NCI-H345 treated with DMSO at 0.1 percent for 48 hours (cell line): Measurements from ENCODE around the gene NCOR2.

ENCODE experiments used
- DNase-seq: peaks from one replicate; lab custom pipeline; 2025; ENCODE audit not compliant: unreplicated experiment; lab: John Stamatoyannopoulos, UW

The NCOR2 gene

DNA sequence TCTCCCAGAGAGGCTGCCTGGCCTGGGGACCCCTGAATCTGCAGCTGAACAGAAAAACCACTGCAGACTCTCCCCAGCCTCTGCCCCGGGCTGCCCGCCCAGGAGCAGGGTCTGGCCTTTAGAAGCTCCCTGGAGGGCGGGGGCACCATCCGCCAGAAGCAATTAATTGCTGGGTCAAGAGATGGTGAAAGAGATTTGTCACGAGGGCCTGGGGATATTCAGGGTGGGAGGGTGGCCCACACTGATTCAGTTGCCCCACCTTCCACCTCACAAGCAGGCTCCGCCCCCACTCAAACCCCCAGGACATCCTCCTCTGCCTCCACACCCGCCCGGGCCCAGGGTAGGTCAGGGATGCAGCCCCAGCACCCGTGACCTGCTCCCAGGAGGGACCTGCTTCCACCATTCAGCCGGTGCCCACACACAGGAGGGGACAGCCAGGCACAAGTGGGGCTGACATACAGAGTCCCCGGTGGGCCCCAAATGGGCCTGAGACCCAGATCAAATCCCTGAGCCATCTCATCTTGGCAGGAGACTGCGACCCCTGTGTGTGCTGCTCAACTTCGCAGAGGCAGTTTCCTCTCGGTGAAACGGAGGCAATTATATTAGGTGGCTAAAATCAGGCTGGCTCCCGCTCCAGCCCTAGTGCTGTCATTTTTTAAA, 23.0 kb downstream of the NCOR2 start:
- DNase-seq = no peak

DNA sequence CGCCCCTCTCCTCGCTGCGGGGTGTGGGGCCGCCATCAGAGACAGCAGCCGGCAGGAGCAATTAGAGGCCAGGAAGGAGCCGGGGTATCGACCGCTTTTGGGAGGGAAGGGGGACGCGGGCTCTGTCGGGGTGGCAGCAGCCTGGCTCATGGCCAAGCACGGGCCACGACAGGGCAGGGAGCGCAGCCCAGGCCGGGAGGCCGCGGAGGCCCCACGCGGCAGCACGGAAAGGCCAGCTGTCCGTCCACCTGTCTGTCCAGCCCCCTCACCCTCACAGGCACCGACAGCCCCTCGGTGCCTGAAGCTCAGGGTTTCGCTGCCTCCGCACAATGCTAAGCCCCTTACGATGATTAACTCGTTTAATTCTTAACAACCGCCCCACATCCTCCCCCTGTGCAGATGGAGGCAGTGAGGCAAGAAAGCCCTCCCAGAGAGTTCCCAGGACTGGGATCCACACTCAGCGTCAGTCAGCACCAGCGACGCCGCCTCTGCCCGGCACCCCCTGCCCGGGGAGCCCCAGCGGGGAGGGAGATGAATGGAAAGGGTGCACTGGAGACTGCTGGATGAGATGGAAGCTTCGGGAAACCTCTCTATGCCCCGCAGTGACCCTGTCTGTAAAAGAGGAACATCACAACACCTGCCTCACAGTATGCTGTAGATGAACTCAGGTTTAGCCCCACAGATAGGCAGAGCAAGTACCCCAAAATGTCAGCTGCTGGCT, 23.7 kb downstream of the NCOR2 start:
- DNase-seq = no peak

DNA sequence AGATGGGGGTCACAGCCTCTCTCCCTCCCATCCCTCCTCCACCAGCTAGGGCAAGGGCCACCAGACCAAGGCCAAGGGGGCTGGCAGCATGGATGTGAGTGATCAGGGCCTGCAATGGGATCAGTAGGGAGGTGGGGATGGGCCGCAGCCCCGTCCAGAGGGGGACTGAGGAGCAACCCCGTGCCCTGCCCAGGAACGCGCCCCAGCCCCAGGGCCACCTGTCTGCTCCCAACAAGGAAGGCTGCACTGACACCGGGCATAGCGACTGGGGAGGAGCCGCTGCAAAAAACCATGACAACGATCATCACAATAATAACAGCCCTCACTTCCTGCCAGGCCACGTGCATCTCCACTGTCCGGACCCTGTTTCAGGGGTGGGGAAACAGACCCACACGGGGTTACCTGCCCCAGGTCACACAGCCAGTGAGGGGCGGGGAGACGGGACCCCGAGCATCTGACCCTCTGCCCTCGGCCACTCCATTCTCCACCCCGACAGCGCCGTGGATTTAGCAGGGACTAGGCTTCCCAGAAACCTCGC, 24.3 kb downstream of the NCOR2 start:
- DNase-seq = no peak

DNA sequence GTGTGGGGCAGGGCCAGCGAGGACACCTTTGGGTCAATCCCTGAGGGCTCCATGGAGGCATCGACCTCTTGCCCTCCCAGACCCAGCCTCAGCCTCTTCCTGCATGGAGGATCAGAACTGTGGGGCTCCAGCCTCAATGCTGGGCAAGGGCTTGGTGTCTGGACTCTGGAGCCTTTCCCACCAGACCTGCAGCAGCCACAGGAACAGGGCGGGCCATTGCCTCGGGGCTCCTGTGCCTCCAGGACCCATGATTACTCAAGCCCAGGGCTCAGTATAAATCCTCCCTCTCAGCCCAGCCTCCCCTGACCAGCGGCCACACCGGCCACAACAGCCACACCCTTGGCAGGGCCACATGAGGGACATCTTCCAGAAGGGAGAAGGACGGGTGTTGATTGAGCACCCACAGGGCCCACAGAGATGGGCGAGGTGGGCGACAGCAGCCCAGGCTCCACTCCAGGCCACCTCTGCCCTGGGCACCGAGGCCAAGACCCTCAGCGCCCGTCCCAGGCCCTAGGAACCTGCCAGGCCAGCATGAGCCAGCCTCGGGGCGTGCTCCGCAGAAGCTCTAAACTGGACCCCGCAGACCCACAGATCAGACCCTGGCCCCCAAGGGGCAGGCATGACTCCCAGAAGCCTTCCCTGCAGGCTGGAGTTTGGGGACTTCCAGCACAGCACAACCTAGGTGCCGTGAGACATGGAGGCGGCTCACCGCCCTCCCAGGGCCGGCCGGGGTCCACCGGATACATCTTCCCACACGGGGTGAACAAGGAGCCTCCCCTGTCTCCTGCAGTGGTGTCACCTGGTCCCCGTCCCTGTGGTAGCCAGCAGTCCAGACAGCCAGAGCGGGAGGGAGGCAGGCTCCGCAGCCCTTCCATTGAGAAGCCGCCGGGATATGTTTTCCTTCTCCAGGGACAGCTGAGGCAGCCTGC, 25.1 kb downstream of the NCOR2 start:
- no peak for DNase-seq

DNA sequence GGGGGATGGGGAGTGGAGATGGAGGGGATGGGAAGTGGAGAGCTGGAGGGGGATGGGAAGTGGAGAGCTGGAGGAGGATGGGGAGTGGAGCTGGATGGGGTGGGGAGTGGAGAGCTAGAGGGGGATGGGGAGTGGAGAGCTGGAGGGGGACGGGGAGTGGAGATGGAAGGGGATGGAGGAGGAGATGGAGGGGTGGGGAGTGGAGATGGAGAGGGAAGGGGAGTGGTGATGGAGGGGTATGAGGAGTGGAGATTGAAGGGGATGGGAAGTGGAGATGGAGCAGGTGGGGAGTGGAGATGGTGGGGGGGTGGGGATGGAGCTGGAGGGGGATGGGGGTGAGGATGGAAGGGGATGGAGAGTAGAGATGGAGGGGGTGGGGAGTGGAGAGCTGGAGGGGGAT, 26.1 kb downstream of the NCOR2 start:
- no peak for DNase-seq

DNA sequence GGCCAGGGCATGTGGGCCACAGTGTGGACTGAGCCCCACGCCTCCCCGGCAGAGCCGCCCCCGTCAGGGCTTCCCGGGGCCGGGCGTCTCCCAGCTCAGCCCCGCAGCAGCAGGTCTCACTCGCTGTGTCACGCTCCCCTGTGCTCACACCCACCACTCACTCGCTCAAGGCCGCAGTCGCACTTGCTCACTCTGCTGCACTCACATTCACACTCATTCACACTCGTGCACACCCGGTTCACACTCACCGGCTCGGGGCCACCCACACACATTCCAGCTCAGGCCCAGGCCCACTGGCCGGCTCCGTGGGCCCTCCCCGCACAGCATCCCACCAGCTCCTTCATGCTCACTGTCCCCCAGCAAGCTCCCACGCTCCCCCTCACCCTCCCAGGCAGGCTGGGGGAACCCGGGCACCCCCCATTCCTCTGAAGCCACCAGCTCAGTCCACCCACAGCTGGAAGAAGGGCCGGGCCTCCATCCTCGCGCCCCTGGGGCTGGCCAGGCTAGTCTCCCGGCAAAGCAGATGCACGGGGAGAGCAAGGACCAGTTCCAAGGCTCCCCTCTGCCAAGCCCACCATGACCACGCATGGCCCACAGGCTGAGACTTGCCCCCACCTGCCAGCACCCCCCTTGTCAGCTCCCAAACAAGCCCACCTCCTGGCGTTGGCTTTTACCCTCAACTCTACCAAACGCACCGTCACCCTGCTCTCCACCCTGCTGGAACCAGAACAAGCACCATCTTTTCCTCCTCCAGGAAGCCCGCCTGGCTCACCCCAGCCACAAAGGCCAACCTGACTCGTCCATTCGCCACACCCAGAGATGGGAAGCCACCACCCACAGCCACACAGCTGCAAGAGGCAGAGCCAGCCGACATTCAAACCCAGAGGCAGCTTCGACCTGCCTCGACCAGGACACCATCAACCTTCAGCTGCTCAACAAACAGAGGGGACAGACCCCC, 28.0 kb downstream of the NCOR2 start:
- DNase-seq = no peak

DNA sequence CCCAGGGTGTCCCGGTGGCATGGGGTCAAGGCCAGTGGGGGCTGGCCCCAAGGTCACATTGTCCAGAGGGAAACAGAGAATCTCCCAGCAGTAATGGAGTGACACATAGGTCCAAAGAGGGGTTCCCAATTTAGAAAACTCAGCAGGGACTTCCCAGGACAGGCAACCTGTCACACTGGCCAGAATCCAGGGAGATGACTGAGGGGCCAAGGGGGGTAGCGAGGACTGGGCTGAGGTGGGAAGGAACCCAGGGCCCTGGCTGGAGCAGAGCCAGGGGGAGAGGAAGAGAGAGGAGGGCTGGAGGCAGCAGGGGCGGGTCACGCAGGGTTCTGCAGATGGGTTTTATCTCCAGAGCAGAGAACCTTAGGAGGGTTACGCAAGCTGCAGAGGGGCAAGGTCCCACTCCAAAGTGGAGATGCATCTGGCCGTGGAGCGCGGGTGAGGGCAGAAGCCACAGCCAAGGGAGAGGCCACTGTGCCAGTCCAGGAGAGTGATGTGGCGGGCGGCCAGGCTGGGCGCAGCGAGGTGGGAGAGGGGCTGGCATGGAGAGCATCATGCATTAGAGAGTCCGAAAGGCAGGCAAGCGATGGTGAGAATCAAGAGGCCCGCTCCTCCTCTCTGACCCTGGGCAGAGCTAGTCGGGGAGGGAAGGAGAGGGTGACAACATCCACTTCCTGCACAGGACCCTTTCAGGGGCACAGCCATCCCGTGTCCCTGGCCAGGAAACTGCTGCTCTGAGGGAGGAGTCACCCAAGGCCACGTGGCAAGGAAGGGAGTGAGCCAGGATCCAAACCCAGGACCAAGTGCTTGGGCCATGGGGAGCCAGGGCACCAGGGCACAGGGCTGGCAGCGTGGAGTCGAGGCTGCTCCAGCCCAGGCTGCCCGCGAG, 29.0 kb downstream of the NCOR2 start:
- DNase-seq = no peak

DNA sequence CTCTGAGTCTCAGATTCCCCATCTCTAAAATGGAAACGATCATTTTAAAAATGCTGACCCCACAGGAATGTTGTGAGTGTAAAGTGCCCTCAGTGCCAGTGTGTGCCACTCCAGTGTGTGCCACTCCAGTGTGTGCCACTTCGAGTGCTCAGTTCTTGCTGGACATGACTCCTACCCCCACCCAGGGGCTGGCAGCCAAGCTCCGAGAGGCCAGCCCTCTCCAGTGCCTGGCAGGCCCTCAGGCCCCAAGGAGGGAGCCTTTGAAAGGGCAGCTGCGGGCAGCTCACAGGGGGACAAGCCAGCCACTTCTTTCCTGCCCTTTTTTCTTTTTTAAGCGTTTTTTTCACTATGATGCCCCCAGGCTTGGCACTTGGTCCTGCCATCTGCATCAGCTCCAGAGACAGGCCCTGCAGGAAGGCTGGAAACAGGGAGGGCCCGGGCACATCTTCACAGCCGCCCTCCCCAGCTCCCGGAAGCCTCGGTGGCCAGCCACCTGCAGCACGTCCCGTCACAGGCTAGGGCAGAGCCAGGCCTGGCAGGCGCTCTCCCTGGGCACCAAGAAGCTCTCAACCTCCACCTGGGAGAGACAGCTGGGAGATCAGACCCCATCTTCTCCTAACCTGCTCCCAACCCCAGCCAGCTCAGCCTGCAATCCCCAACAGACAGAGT, 29.8 kb downstream of the NCOR2 start:
- no peak for DNase-seq

DNA sequence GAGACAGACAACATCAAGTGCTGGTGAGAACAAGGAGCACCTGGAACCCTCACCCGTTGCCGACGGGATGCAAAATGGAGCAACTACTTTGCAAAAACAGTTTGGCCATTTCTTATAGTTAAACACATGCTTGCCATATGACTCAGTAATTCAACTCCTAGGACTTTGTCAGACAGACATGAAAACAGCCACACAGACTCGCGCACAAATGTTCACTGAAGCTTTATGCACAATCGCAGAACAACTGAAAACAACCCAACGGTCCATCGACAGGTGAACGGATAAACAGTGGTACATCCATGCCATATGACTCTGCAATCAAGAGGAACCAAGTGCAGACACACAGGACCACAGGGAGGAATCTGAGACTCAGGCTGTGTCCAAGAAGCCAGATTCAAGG, 30.8 kb downstream of the NCOR2 start:
- no peak for DNase-seq

DNA sequence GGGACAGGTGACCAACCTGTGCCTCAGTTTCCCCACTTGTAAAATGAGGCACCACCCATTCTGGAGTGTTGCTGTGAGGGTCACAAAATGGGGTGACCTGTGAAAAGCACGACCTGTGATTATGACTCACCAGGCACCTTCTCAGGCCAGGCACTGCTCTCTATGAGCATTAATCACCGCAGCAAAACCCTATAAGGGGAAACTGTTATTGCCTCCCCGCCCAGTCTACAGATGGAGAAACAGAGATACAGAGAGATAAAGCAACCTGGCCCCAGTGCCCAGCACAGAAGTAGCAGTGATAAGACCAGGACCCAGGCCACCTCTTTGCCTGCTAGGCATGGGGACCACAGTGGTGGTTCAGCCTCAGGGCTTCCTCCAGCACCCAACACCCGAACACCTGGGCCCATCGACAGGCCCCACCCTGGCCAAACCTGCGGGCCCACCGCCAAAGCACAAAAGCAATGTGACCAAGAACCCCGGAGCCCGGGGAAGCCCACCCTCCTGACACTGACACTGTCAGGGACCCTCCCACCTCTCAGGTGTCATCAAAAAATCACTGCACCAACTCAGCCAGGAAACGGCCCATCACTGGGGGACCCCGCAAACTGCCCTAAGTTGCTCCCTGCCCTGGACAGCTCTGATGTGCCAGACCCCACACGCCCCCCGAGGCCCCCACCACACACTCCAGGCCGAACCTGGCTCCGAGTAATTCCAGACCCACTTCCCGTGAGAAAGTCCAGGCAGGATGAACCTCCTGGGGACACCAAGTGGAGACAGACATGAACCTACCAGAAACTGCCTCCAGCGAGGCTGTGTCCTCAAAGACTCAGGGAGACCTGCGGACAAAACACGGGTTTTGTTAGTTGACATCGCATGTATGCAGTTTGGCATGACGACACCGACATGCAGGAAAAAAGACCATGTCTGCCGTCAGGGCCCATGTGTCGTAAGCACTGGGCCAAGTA, 32.4 kb downstream of the NCOR2 start:
- no peak for DNase-seq

DNA sequence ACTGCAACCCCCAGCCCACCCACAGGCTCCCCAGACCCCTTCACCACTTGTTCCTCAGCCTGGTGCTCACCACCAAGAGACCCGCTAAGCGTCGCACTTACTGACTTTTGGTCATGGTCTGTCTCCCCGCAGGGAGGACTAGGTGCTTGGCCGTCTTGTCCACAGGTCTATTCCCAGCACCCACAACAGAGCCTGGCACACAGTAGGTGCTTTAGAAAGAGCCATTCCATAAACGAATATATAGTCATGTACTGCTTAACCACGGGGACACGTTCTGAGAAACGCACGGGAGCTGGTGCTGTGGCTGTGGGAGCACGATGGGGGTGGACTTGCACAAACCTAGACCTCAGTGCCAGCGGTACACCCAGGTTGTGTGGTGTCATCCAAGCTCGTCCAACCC, 34.0 kb downstream of the NCOR2 start:
- DNase-seq = no peak

DNA sequence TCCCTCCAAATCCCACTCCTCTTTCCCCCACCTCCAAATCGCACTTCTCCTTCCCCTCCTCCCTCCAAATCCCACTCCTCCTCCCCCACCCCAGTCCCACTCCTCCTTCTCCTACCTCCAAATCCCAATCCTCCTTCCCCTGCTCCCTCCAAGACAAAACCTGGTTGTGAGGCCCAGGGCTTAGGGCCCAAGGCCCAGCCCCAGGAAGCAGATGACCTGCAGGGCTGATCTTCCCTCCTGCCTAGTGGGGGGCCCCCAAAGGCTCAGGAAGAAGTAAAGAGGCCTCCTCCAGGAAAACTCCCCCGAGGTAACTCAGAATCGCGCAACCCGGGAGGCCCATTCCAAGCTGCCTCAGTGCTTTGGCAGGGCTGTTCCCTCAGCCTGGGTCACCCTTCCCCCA, 34.4 kb downstream of the NCOR2 start:
- DNase-seq = no peak

DNA sequence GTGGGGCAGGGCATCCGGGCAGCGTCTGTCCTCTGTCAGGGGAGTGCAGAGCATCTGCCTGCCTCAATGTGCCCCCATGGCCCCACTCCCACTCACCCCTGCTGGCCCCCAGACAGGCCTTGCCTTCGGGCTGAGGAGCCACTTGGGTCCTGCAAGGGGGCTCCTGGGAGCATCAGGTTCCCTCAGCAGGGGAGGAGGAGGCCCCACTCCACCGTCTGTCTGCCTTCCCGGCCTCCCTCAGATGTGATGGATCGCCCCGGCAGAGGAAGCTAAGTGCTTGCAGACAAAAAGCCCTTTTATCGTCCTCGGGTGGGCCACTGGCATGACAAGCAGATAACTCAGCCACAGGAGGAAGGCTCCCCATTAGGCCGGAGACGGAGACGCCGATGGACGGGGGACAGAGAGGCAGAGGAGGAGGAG, 35.1 kb downstream of the NCOR2 start:
- DNase-seq = no peak

DNA sequence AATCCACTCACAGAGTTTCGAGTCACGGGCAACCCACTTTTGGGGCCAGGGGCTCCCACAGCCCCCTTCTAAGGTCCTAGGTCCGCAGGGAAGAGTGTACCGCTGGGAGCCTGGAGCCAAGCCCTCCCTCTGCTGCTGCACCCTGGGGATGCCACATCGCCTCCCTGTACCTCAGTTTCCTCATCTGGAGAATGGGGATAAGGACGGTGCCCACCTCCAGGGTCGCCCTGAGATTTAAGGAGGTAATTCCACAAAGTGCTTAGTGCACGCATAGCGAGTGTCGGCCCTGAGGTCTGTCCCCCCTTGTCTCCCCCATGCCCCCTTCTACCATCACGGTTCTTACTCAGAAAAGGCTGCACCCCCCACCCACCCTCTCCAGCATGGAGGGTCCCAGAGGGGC, 35.5 kb downstream of the NCOR2 start:
- DNase-seq = no peak

DNA sequence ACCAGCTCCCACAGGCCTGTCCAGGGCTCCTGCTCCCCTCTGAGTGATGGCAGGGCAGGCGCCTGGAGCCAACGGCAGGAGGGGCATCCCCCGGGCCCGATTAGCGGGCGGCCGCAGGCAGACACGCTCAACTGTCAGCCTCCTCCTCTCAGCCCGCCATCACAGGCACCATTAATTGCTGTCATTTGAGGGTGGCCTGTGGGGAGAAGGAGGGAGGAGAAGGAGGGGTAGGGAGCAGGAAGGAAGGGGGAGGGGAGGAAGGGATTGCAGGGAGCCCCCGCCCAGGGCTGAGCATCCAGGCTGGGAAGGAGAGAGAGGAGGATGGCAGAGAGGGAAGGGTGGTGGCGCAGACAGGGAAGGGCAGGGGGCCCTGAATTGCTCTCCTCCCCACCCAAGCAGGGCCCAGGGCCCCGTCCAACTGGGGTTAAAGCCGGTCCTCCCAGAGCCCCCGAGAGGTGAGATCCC, 36.1 kb downstream of the NCOR2 start:
- no peak for DNase-seq

DNA sequence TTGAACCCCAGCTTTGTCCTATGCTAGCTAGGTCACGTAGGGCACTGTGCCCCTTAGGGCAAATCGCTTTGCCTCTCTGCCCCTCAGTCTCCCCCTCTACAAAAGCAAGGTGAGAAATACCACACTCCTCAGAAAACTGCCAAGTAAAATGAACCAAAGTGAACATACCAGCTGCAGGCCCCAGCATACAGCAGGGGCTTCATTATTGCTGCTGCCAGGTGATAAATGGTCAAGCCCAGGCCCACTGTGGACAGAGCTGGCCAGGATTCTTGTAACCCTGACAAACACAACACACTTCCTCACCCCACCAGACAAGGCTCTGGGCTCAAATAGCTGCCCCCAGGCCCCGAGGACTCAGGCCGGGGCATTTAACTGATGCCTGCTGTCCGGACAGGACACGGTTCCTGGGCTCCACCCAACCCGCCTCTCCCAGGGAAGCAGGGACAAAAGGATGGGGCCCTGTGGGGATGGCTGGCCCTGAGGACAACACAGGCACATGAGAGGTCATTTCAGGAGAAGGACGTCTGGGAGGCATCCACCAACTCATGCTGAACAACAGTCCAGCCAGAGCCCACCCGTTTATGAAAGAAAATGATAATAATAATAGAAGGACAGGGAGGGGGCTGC, 36.7 kb downstream of the NCOR2 start:
- DNase-seq = no peak

DNA sequence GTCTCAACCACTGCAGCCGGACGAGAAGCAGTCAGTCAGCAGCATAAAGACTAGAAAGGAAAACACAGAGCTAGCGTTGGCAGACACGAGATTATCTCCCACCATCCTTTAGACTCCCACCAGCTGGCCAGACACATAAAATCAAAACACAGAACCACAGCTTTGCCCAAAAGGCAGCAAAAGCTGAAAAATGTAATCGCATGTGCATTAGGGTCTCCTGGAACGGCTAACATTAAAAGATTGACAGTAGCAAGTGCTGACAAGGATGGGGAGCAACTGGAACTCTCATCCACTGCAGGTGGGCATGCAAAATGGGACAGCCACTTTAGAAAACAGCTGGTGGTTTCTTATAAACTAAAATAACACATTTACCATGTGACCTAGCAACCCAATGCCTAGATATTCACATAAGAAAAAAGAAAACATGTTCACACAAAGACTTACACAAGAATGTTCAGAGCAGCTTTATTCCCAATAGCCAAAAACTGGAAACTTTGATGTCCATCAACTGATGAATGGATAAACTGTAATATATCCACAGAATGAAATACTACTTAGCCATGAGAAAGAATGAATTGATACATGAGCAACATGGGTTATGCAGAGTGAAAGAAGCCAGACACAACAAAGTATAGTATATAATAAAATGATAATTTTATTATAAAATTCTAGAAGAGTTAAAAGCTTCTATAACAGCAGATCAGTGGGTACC, 37.7 kb downstream of the NCOR2 start:
- no peak for DNase-seq
